ENCODE results near the gene PODNL1. TPM values are rescaled to one million over a fixed set of nuclear protein-coding genes. Genes with fewer than 3 reads are reported as not detected.

The PODNL1 gene
- total RNA-seq, 3 donors from 2014 or later = 0.80 to 8.8 (median 2.3) TPM

- Histone ChIP-seq H3K36me3 (no peaks in the 10 kb centered on the region), H3K4me3 (no peak overlapping the region), H3K4me1 (peaks cover 2 to 10% of the 10 kb centered on the region in 2 donors), H3K9me3 (no peaks in the 10 kb centered on the region), H3K27ac (peak overlapping the region; percentile 90 to 95), H3K27me3 (no peaks in the 10 kb centered on the region)
- intact Hi-C loops (cut with DNase I; ENCODE audit: low total_unique reads) = no loop called here
- no peak for DNase-seq (ENCODE audit: low spot score in 2 of 2)
- TF ChIP-seq, protein P1, sequence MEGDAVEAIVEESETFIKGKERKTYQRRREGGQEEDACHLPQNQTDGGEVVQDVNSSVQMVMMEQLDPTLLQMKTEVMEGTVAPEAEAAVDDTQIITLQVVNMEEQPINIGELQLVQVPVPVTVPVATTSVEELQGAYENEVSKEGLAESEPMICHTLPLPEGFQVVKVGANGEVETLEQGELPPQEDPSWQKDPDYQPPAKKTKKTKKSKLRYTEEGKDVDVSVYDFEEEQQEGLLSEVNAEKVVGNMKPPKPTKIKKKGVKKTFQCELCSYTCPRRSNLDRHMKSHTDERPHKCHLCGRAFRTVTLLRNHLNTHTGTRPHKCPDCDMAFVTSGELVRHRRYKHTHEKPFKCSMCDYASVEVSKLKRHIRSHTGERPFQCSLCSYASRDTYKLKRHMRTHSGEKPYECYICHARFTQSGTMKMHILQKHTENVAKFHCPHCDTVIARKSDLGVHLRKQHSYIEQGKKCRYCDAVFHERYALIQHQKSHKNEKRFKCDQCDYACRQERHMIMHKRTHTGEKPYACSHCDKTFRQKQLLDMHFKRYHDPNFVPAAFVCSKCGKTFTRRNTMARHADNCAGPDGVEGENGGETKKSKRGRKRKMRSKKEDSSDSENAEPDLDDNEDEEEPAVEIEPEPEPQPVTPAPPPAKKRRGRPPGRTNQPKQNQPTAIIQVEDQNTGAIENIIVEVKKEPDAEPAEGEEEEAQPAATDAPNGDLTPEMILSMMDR (IDR thresholded peaks at IDR 0.05) = no peak
- TF ChIP-seq POLR2A (IDR thresholded peaks at IDR 0.05) (no peak), POLR2AphosphoS5 (IDR thresholded peaks at IDR 0.05) (no peak)
Measured at GRCh38 chr19:13984875-13985741, 46.9 kb upstream of the PODNL1 start.

DNA sequence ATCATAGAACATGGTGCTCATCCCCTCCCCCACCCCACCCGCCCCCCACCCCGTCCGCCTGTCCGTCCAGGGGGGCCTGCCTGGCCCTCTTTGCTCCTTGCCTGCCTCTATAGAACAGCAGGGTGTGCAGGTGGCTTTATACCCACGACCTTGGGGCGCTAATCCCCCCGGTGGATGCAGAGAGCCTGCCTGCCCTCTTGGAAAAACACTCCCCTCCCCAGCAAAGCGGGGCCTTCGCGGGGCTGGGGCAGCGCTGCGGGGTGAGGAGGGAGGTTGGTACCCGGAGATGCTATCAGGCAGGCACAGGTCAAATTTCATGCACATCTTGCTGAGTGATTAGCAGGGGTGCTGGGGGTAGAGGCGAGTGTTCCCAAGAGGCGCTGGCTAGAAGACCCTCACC is 46.0 kb upstream of the PODNL1 start:
- intact Hi-C loops (cut with DNase I; ENCODE audit: low total_unique reads) = no loop called here
- H3K9me3 ChIP-seq = no peaks in the 10 kb centered on the region
- no peaks in the 10 kb centered on the region for H3K36me3 ChIP-seq
- H3K4me3 ChIP-seq = no peak overlapping the region
- H3K4me1 ChIP-seq = peaks cover 2 to 10% of the 10 kb centered on the region in 2 donors
- no peak for DNase-seq (ENCODE audit: low spot score in 2 of 2)
- H3K27me3 ChIP-seq = no peaks in the 10 kb centered on the region
- no peak overlapping the region for H3K27ac ChIP-seq
- TF ChIP-seq POLR2A (IDR thresholded peaks at IDR 0.05) (no peak), POLR2AphosphoS5 (IDR thresholded peaks at IDR 0.05) (no peak)
- TF ChIP-seq, protein P1 (IDR thresholded peaks at IDR 0.05) = no peak

- Histone ChIP-seq H3K4me3 (no peak overlapping the region), H3K36me3 (no peaks in the 10 kb centered on the region), H3K9me3 (no peaks in the 10 kb centered on the region), H3K4me1 (peaks cover 10% of the 10 kb centered on the region in 2 donors), H3K27ac (no peak overlapping the region), H3K27me3 (no peaks in the 10 kb centered on the region)
- no peak for DNase-seq (ENCODE audit: low spot score in 2 of 2)
- no peak for TF ChIP-seq POLR2A (IDR thresholded peaks at IDR 0.05)
- TF ChIP-seq POLR2AphosphoS5 (IDR thresholded peaks at IDR 0.05) = no peak
- TF ChIP-seq, protein P1 (IDR thresholded peaks at IDR 0.05) = no peak
- intact Hi-C loops (cut with DNase I; ENCODE audit: low total_unique reads) = no loop called here
Measured at GRCh38 chr19:13983213-13983889, 45.1 kb upstream of the PODNL1 start.

- peaks cover 10 to 12% of the 10 kb centered on the region in 2 donors for H3K4me1 ChIP-seq
- H3K27me3 ChIP-seq = no peaks in the 10 kb centered on the region
- no peaks in the 10 kb centered on the region for H3K36me3 ChIP-seq
- TF ChIP-seq, protein P1 (IDR thresholded peaks at IDR 0.05) = no peak
- TF ChIP-seq POLR2AphosphoS5 (IDR thresholded peaks at IDR 0.05) = no peak
- TF ChIP-seq POLR2A (IDR thresholded peaks at IDR 0.05) = no peak
- intact Hi-C loops (cut with DNase I; ENCODE audit: low total_unique reads) = no loop called here
- no peak overlapping the region for H3K4me3 ChIP-seq
- no peaks in the 10 kb centered on the region for H3K9me3 ChIP-seq
- DNase-seq (ENCODE audit: low spot score in 2 of 2) = no peak
- H3K27ac ChIP-seq = no peak overlapping the region
Measured at GRCh38 chr19:13982773-13983172, 44.6 kb upstream of the PODNL1 start.

DNA sequence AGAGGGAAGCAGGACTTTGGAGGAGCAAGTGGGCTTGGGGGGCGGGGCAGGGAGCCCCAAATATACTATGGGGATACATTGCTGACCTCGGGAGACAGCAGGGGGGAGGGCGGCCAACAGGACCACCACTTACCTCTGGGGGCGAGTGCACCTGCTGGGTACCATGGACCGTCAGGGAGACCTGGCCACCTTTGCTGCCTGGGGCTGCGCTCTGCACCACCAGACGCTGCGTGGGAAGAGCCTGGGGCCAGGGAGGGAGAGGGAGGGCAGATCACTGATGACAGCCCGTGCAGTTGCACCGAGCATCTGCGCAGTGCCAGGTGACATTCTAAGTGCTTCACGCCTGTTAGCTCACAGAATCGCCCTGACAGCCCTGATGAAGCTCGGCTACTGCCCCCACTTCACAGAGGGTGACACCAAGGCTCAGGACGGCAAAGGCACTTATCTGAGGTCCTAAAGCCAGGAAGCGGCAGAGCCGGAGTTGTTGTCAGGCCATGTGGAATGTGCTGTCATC is 43.8 kb upstream of the PODNL1 start:
- Histone ChIP-seq H3K9me3 (no peaks in the 10 kb centered on the region), H3K27me3 (no peaks in the 10 kb centered on the region), H3K36me3 (no peaks in the 10 kb centered on the region), H3K4me1 (peaks cover 7 to 12% of the 10 kb centered on the region in 2 donors), H3K27ac (no peak overlapping the region), H3K4me3 (no peak overlapping the region)
- intact Hi-C loops (cut with DNase I; ENCODE audit: low total_unique reads) = no loop called here
- DNase-seq (ENCODE audit: low spot score in 2 of 2) = no peak
- TF ChIP-seq POLR2AphosphoS5 (IDR thresholded peaks at IDR 0.05) (no peak), POLR2A (IDR thresholded peaks at IDR 0.05) (no peak)

Measured in breast epithelium (tissue), 4 donors.